GM23248 (cell line): Measurements from ENCODE around the gene CREBBP. TPM values are rescaled to one million over a fixed set of nuclear protein-coding genes. Genes with fewer than 3 reads are reported as not detected.

ENCODE experiments used
- DNase-seq: peaks from one replicate; pipeline ENCODE4 v3.0.0-alpha.2; 2015
- H2AFZ ChIP-seq: fragments of 200-600 bp; sonication (generic); 2 replicates; pipeline ENCODE4 v1.6.1; 2016; ENCODE audit warnings: antibody characterized with exemption
- H3F3A ChIP-seq: fragments of 200-600 bp; sonication (generic); 2 replicates; pipeline ENCODE4 v1.6.1; 2016; ENCODE audit warnings: mild to moderate bottlenecking, antibody characterized with exemption, mixed run types; ENCODE audit not compliant: insufficient read depth
- H3K27ac ChIP-seq: fragments of 200-600 bp; sonication (generic); 2 replicates; pipeline ENCODE4 v1.5.1; 2016; ENCODE audit warnings: mild to moderate bottlenecking
- H3K27me3 ChIP-seq: fragments of 200-600 bp; sonication (generic); replicated peaks from 2 replicates; pipeline ENCODE4 v1.6.1; 2016; ENCODE audit warnings: mild to moderate bottlenecking; ENCODE audit not compliant: insufficient read depth
- H3K36me3 ChIP-seq: fragments of 200-600 bp; sonication (generic); 2 replicates; pipeline ENCODE4 v1.6.1; 2016; ENCODE audit warnings: low read depth, mild to moderate bottlenecking
- H3K4me1 ChIP-seq: fragments of 200-600 bp; sonication (generic); 2 replicates; pipeline ENCODE4 v1.6.1; 2016; ENCODE audit warnings: mild to moderate bottlenecking; ENCODE audit not compliant: insufficient read depth
- H3K4me2 ChIP-seq: fragments of 200-600 bp; sonication (generic); one replicate; pipeline ENCODE4 v1.6.1; 2016; ENCODE audit warnings: mild to moderate bottlenecking; ENCODE audit not compliant: unreplicated experiment
- H3K4me3 ChIP-seq: fragments of 200-600 bp; sonication (generic); 2 replicates; pipeline ENCODE4 v1.5.1; 2016; ENCODE audit warnings: mild to moderate bottlenecking
- H3K79me2 ChIP-seq: fragments of 200-600 bp; sonication (generic); 2 replicates; pipeline ENCODE4 v1.6.1; 2016; ENCODE audit warnings: mild to moderate bottlenecking; ENCODE audit not compliant: insufficient read depth
- H3K9ac ChIP-seq: fragments of 200-600 bp; sonication (generic); 2 replicates; pipeline ENCODE4 v1.6.1; 2016; ENCODE audit warnings: mild to moderate bottlenecking
- H3K9me2 ChIP-seq: fragments of 200-600 bp; sonication (generic); 2 replicates; pipeline ENCODE4 v1.6.1; 2016; ENCODE audit warnings: mixed run types, mild to moderate bottlenecking, moderate library complexity; ENCODE audit not compliant: insufficient read depth
- H3K9me3 ChIP-seq: fragments of 200-600 bp; sonication (generic); one replicate; pipeline ENCODE4 v1.6.1; 2017; ENCODE audit warnings: low read depth
- H4K20me1 ChIP-seq: fragments of 200-600 bp; sonication (generic); 2 replicates; pipeline ENCODE4 v1.6.0; 2016; ENCODE audit not compliant: insufficient read depth
- EZH2 ChIP-seq: fragments of 200-600 bp; sonication (generic); IDR thresholded peaks from 2 replicates; pipeline ENCODE4 v1.6.1; 2018; ENCODE audit warnings: antibody characterized with exemption, mild to moderate bottlenecking; ENCODE audit not compliant: insufficient read depth, poor library complexity, severe bottlenecking
- EZH2phosphoT487 ChIP-seq: fragments of 200-600 bp; sonication (generic); IDR thresholded peaks from 2 replicates; pipeline ENCODE4 v1.6.1; 2018; ENCODE audit warnings: antibody characterized with exemption, moderate library complexity, mild to moderate bottlenecking, low read depth; ENCODE audit not compliant: insufficient read depth
- WGBS, 2 experiments: methylation state at CpG; one replicate each; pipeline ENCODE4 v1.1.6; 2015 to 2017; ENCODE audit warnings: low lambda C conversion rate in 2 of 2, low coverage in 1 of 2; ENCODE audit errors: missing lambda C conversion rate in 2 of 2; 5-methylcytosine and 5-hydroxymethylcytosine counted together
- in situ Hi-C: fragments of 300-500 bp; cut with MboI; formaldehyde crosslinking; loops from 2 replicates; pipeline ENCODE4 v1.15.0; 2020
- polyA plus RNA-seq: library from polyadenylated mRNA; unstranded; fragments of >200 nt; fragmentation: Nextera tagmentation; extraction: Ambion mirVana; gene quantifications from 2 replicates; pipeline ENCODE4 v1.2.1, GENCODE V29; 2016
- total RNA-seq: library from RNA; depleted of rRNA; stranded (reverse); fragments of >200 nt; shearing (Covaris generic); gene quantifications from 2 replicates; pipeline ENCODE4 v1.2.3, GENCODE V29; 2014

The CREBBP gene
- total and polyA plus RNA-seq, 2 experiments from 2014 or later: 11.7 to 11.9 TPM

GRCh38 chr16:3807425-3808123 is 72.9 kb downstream of the CREBBP start:
- 64 to 70% methylated on average over 3 of the region's 3 CpGs for WGBS, 2 experiments
- no peaks in the 10 kb centered on the region for H3K9me3 ChIP-seq
- in situ Hi-C loops: no loop called here
- no peaks in the 10 kb centered on the region for H3F3A ChIP-seq
- H3K79me2 ChIP-seq: peaks cover 98% of the 10 kb centered on the region
- no peaks in the 10 kb centered on the region for H3K9me2 ChIP-seq
- no peak for TF ChIP-seq EZH2phosphoT487
- TF ChIP-seq EZH2: no peak
- H3K36me3 ChIP-seq: peaks cover 9% of the 10 kb centered on the region
- no peaks in the 10 kb centered on the region for H3K27me3 ChIP-seq
- DNase-seq: no peak
- H3K9ac ChIP-seq: no peak overlapping the region
- no peak overlapping the region for H2AFZ ChIP-seq
- peaks cover 37% of the 10 kb centered on the region for H4K20me1 ChIP-seq
- no peak overlapping the region for H3K4me2 ChIP-seq
- no peaks in the 10 kb centered on the region for H3K4me1 ChIP-seq
- no peak overlapping the region for H3K4me3 ChIP-seq
- H3K27ac ChIP-seq: no peak overlapping the region

- Histone ChIP-seq H2AFZ (no peak overlapping the region), H3K4me1 (0 out of 2 replicates have a peak, but pooled peaks cover under 1% of the 10 kb centered on the region), H4K20me1 (peaks cover 32% of the 10 kb centered on the region), H3K9ac (no peak overlapping the region), H3K9me3 (no peaks in the 10 kb centered on the region), H3K79me2 (peaks cover 98% of the 10 kb centered on the region), H3K4me3 (no peak overlapping the region), H3K27ac (no peak overlapping the region), H3K4me2 (no peak overlapping the region), H3K36me3 (peaks cover 2% of the 10 kb centered on the region; the same call in 1 of the 2 replicates), H3F3A (no peaks in the 10 kb centered on the region), H3K9me2 (no peaks in the 10 kb centered on the region), H3K27me3 (no peaks in the 10 kb centered on the region)
- 96 to 98% methylated on average over 7 of the region's 7 CpGs for WGBS, 2 experiments
- DNase-seq: no peak
- TF ChIP-seq EZH2phosphoT487: no peak
- TF ChIP-seq EZH2: no peak
- in situ Hi-C loops: no loop called here
Observed at GRCh38 chr16:3804426-3805016, 76.0 kb downstream of the CREBBP start.

GRCh38 chr16:3800477-3801270 is 79.8 kb downstream of the CREBBP start:
- H3K36me3 ChIP-seq: no peaks in the 10 kb centered on the region
- no peak overlapping the region for H3K27ac ChIP-seq
- in situ Hi-C loops: no loop called here
- H3K4me2 ChIP-seq: no peak overlapping the region
- H3F3A ChIP-seq: peaks cover 14% of the 10 kb centered on the region; the same call in 1 of the 2 replicates
- peaks cover 21% of the 10 kb centered on the region; the same call in 1 of the 2 replicates for H3K4me1 ChIP-seq
- 78 to 85% methylated on average over 4 of the region's 4 CpGs for whole genome bisulfite sequencing, 2 experiments
- H3K79me2 ChIP-seq: peaks cover 98% of the 10 kb centered on the region
- no peaks in the 10 kb centered on the region for H3K9me2 ChIP-seq
- no peaks in the 10 kb centered on the region for H3K27me3 ChIP-seq
- H3K9ac ChIP-seq: no peak overlapping the region
- H3K9me3 ChIP-seq: no peaks in the 10 kb centered on the region
- no peak for DNase-seq
- no peak for TF ChIP-seq EZH2phosphoT487
- TF ChIP-seq EZH2: no peak
- H2AFZ ChIP-seq: no peak overlapping the region
- H3K4me3 ChIP-seq: no peak overlapping the region
- H4K20me1 ChIP-seq: peaks cover 39% of the 10 kb centered on the region; the same call in 1 of the 2 replicates

- DNase-seq: no peak
- H3F3A ChIP-seq: peaks cover 14% of the 10 kb centered on the region; the same call in 1 of the 2 replicates
- H4K20me1 ChIP-seq: peaks cover 37% of the 10 kb centered on the region; the same call in 1 of the 2 replicates
- no peak overlapping the region for H3K27ac ChIP-seq
- H3K79me2 ChIP-seq: peaks cover 98% of the 10 kb centered on the region
- TF ChIP-seq EZH2phosphoT487 (no peak), EZH2 (no peak)
- no peak overlapping the region for H3K9ac ChIP-seq
- no peak overlapping the region for H2AFZ ChIP-seq
- H3K4me1 ChIP-seq: peaks cover 21% of the 10 kb centered on the region; the same call in 1 of the 2 replicates
- no peaks in the 10 kb centered on the region for H3K9me2 ChIP-seq
- 91 to 92% methylated on average over 7 of the region's 7 CpGs for WGBS, 2 experiments
- in situ Hi-C loops: no loop called here
- no peaks in the 10 kb centered on the region for H3K36me3 ChIP-seq
- H3K4me3 ChIP-seq: no peak overlapping the region
- no peaks in the 10 kb centered on the region for H3K9me3 ChIP-seq
- H3K4me2 ChIP-seq: no peak overlapping the region
- H3K27me3 ChIP-seq: no peaks in the 10 kb centered on the region
Observed at GRCh38 chr16:3800019-3800418, 80.5 kb downstream of the CREBBP start.
